Measurements from ENCODE around the gene FSTL1.

Gene FSTL1

GRCh38 chr3:120353463-120353862 lies 97.3 kb downstream of the FSTL1 start:
- no peak for DNase-seq (ENCODE audit: low read depth)

GRCh38 chr3:120352017-120352416 lies 98.8 kb downstream of the FSTL1 start:
- no peak for DNase-seq (ENCODE audit: low read depth)

- DNase-seq (ENCODE audit: low read depth) = no peak
Observed at GRCh38 chr3:120350401-120350941, 100.3 kb downstream of the FSTL1 start.

GRCh38 chr3:120349855-120350125 lies 101.0 kb downstream of the FSTL1 start:
- DNase-seq (ENCODE audit: low read depth) = no peak

- DNase-seq (ENCODE audit: low read depth) = peak; percentile 80
Observed at GRCh38 chr3:120348991-120349854, 101.6 kb downstream of the FSTL1 start, which contains the start of gene LRRC58. TSS of gene LRRC58 (minus strand) at chr3:120349354. CDS start at chr3:120349243, 111 bp downstream.

GRCh38 chr3:120348065-120348990 lies 102.5 kb downstream of the FSTL1 start:
- DNase-seq (ENCODE audit: low read depth) = peak; percentile 25

GRCh38 chr3:120344349-120344748 lies 106.4 kb downstream of the FSTL1 start:
- no peak for DNase-seq (ENCODE audit: low read depth)
